HS-27A (cell line): ENCODE data around the gene PSRC1.
"Not testable (repeated sequence)": the region's sequence is repeated elsewhere in the genome, so short reads cannot be mapped to it uniquely, and the experiment has no call there.

Experiments
- DNase-seq: peaks from one replicate; pipeline ENCODE4 v3.0.0-alpha.2; 2012; ENCODE audit warnings: low read depth, missing footprints

Gene PSRC1

DNA sequence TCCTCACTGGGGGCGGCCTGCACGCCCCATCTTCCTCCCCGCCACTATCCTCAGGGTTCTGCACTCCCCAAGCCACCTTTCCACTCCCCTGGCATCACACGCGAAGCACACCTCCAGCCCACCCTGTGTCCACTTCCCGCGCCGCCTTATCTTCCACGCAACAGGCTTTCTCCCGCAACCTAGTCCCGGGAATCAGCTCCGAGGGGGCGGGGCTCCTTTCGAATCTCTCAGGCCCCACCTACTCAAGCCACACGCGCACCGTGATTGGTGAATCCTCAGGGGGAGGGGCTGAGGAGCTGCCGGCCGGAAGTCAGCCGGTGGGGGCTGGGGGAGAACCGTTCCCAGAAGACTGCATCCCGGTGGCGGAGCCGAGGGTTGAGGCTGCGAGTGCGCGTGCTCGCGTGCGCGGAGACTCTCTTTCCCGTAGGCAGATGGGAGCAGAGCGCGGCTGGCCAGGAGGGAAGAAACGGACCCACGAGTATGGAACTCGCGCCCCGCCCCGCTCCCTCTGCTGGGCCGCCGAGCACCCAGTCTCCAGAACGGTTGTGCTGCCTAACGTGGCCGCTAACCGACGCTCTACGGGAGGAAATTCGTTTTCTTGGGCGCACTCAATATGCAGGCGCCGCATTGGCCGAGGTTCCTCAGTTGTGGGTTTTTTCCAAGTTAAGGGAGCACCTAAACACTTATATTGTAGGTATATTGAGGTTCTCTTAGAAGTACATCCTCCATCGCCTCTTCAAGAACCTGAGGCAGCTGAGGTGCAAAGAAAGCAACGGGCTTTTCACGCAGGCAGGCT, at the start of gene PSRC1:
PSRC1 (minus strand) TSS at position 194 of the 796 bp plus-strand sequence.
- peak; percentile 94 for DNase-seq

DNA sequence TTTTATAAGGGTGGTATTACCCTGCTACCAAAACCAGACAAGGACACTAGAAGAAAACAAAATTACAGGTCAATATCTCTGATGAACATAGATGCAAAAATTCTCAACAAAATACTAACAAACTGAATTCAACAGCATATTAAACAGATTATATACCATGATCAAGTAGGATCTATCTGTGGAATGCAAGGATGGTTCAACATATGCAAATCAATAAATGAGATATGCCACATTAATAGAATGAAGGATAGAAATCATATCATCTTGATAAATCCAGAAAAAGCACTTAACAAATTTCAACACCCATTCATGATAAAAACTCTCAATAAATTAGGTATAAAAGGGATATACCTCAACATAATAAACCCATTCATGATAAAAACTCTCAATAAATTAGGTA, 48.2 kb upstream of the PSRC1 start:
- DNase-seq, result no peak

DNA sequence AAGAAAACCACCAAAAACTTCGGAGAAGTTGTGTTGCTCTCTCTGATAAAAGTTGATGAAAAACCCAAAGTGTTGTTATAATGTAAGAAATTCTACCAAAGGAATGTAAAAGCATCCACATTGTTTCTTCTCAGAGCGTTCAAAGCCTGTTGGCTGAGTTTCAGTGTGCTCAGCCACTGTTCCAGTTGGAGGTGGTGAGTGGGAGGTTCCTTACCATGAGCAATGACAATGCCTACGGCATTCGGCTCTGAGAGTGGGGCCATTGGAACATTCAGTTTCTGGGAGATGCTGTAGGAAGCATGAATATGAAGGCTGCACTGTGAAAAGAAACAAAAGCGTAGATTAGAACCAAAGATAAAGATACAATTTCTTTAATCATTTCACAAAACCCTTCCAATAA, 44.3 kb upstream of the PSRC1 start:
- DNase-seq, result no peak

DNA sequence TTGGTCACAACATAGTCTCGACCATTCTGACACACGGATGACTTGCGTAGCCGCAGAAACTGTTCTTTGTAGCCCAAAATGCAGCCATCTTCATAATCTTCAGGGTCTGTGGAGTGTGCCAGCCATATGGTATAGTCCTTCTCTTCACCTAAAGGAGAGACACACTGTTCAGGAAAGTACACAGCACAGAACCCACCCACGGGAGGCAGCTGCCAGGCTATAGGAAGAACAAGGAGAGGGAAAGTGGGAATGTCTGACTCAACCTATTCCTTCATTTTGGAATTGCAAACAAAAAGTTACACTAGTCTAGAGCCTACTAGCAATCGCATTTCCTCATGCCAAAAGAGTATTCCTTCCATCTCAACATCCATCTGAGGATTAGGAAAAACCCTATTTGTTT, 40.0 kb upstream of the PSRC1 start:
- DNase-seq, result no peak

DNA sequence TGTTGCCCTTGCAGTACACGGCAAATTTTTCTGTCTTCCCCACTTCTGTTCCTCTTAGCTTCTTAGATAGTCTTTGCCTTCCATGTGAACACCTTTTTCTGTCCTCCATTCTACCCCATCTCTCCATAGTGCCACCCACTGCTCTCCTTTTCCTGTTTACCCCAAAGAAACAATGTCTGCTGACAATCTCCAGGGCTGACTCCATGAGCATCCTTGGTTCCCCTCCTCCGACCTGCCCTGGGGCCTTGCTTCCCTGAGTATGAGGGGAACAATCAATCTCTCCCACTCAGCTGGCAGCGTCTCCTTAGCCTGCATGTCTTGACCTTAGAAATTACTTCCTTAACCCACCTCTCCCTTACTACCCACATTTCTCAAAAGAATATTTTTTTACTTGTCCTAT, 36.2 kb upstream of the PSRC1 start:
- no peak for DNase-seq

DNA sequence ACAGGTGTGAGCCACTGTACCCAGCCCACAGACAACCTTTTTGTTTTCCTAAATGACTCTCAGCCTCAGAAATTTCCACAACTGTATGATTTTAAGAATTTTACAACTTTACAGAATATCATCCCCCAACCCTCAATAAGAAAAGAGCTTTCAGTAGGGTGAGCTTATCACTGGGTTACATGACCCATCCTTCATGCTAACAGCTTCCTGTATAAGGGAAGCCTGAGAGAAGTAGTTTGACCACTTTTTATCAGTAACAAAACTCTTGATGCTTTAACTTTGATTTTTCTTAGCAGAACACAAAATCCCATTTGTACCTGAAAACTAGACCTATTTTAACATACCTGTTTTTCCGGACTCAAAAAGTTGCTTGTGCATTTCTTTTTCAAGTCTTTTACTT, 33.6 kb upstream of the PSRC1 start:
- DNase-seq, result no peak

DNA sequence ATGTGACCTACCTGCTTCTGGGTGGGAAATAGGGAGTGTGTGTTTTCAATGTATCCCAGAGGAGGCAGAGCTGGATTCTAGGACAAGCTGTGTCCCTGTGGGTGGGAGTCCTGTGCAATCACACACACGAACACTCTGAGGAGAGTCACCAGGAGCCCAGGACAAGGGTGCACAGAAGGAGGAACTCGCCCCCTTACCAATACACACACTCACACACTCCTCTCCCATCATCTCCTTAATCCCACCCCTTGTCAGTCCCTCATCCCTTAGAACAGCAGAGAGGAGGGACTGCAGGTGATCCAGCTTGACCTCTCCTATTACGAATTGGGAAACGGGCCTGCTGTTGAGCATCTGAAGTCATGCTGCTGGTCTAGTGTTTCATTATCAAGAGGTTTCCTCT, 32.3 kb upstream of the PSRC1 start:
- DNase-seq, result no peak

DNA sequence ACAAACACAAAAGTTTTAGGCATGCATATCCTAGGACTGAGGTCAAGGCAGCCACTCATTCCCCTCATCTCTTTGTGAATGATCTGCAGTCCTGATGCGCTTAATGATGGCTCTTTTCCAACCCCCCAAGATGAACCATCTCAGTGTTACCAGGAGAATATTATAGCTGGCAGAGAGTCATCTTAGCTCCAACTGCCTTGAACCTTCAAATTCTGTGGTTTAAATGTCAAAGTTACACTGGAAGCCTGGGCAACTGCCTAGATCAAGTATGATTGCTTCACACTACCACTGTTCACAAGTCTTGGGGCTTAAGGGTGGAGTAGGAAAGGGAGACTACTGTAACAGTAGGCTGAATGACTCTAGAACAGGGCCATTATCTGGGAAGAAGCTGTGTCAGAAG, 31.9 kb upstream of the PSRC1 start:
- no peak for DNase-seq

DNA sequence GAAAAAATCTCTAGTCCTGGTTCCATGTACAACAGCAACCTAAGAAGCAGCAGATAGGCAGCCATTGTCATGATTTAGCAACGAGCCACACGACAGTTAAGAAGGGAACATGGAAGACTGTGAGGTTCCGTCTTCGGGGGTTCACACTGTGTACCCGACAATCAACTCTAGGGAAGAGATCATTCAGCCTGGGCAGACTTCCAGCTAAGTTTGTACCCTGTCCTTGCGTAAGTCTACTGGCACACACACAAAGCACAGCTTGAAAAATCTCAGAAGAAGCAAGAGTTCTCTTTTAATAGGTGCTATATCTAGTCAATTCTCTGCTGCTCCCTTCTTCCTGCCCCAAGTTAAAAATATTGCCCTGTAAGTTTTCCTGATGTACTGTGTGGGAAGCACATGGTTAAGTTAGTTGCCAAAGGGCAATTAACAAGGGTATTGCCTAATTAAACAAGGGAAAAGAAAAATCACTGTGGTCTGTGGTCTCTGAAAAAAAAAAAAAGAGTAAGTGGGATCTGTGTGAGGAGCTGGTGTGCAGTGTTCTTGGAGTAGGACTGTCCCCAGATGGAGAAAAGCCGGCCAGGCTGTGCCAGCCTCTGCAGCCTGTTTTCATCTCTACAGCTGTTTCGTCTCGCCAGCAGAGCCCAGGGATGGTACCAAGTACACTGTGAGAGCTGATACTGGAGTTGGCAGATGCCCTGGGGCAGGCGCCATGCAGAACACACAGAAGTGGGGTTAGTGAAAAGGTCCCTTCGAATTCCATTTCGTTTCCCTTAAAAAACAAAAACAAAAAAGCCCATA, 30.2 kb upstream of the PSRC1 start:
- DNase-seq, result no peak

DNA sequence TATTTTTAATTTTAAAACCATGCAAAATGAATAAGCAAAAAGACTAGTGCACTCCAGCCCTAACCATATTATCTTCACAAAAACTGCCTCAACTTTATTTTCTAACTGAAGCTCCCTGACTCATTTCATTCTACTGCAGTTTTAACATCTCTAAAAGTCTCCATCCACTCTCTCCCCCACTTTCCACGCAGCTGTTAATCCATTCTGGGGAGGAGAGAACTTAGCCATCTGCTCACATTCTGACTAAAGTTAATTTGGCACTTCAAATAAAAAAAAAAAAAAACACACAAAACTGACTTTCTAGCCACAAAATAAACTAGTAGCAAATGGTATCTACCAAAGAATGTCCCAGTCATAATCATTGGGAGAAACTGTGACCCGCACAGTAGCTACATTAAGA, 29.3 kb upstream of the PSRC1 start:
- DNase-seq, result no peak

DNA sequence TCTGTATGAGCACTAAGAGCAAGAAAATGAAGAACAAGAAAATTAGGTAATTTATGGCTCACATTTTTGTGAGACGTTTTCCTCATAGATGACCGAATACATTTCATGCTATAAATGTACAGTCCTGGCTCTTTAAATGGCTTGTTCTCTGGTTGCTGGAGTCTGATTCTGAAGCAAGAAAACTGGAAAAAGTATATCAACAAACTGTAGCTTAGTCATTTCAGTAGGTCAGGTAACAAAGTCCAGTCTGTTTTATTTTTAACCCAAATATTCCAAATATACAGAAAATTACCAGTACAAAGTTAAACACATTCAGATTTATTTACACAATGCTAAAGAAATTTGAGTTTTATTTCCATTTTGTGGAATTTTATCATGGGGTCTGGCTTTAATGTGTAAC, 26.4 kb upstream of the PSRC1 start:
- DNase-seq, result no peak

DNA sequence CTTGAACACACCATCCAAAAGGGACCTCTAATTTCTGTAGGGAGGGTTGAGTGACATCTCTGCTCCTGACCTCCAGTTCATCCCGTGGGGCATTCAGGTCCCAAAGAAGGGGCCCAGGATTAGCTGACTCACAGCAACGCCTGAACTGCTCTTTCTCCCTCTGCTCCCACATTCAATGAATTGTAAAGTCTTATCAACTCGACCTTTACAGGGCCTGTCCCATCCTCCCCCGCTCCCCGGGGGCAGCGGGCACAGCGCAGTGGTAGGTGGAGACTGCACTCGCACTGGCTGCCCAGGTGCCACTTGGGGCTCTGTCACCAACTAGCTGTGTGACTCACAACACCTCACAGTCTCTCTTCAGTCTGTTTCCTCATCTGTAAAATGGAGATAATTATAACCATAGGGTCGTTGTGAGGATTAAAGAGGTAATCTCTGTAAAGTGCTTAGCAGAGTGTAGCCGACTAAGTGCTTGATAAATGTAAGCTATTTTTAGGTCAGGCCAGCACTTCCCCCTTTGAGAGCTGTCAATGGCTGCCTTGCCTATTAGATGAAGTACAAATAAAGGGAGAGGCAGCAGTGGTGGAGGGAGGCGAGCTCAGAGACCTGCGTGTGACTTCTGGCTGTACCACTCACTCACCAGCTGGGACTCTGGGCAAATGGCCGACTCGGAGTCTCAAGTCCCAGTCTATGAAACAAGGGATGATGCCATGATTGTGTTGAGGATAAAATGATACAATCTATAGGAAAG, 24.5 kb upstream of the PSRC1 start:
- no peak for DNase-seq

DNA sequence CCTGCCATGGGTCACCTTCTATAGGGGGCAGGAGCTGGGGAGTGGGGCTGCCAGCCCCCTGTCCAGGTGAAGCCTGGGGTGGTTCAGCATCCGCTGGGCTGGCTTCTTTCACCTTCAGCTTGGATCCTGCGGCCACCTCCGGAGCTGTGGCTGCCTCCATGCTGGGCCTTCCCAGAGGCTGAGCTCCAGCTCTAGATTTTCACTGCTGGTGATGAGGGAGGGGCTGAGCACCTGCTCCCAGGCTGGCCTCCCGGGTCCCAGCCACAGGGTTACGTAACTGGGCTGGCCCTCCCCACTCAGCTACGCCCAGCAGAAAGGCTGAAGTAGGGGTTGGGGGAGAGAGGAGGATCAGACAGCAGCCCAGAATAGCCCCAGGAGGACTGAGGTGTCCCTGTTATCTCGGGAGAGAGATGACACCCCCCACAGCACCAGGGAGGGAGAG, 23.9 kb upstream of the PSRC1 start, which contains the start of gene MYBPHL:
MYBPHL (minus strand) TSS at position 180 of the 442 bp plus-strand sequence; CDS start at position 160, 20 bp downstream.
- no peak for DNase-seq

DNA sequence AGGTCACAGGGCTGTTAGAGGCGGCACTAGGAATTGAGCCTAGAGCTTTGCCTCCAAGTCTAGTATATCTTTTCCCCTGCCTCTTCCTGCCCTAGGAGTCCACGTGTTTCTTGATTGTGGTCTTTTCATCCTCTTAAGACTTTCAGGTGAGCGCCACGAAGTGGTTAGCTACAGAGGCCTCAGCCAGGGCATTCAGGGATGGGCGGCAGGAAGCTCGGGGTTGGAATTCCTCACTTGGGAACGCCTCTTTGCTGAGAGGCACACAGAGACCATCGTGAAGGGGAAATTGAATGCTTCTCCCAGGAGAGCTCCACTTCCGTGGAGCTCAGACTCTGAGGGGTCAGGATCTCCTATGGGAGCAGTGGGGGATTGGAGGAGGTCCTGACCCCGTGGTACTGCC, 23.0 kb upstream of the PSRC1 start:
- DNase-seq, result not testable (repeated sequence)

DNA sequence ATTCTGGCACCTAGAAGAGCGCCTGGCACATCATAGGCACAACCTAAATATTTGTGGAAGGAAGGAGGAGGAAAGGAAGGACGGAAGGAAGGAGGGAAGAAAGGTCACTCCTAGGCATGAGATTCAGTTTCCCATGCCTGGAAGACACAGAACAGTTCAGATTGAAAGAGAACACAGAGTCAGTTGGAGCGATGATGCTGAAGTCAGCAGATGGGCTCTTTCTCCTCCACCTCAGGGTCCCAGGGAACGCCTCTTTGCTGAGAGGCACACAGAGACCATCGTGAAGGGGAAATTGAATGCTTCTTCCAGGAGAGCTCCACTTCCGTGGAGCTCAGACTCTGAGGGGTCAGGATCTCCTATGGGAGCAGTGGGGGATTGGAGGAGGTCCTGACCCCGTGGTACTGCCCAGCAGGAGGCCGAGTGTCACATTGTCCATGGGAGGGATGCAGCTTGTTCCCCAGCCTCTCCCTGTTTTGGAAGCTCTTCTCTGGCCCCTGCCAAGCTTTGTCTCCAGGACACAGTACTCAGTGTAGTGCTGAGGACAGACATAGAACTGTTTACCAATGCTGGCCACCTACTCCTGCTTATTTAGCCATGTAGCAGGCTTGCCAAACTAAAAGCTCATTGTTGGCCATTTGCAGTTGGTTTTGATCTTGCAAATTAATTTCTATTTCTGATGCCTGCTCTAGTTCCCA, 21.4 kb upstream of the PSRC1 start:
- no peak for DNase-seq

DNA sequence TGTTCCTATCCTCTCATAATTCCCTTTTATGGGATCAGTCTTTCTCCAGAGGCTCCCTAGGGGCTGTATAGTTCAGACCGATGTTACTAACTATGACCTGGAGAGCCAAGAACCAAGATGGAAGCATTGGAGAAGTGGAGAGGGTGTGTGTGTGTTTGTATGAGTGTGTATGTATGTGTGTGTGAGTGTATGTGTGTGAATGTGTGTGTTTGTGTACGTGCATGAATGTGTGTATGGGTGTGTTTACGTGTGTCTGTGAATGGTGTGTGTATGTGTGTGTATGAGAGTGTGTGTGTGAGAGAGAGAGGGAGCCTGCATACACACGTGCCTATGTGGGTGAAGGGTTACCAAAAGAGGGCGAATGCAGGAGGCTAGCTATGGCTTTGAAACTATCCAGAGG, 18.9 kb upstream of the PSRC1 start:
- DNase-seq, result no peak

DNA sequence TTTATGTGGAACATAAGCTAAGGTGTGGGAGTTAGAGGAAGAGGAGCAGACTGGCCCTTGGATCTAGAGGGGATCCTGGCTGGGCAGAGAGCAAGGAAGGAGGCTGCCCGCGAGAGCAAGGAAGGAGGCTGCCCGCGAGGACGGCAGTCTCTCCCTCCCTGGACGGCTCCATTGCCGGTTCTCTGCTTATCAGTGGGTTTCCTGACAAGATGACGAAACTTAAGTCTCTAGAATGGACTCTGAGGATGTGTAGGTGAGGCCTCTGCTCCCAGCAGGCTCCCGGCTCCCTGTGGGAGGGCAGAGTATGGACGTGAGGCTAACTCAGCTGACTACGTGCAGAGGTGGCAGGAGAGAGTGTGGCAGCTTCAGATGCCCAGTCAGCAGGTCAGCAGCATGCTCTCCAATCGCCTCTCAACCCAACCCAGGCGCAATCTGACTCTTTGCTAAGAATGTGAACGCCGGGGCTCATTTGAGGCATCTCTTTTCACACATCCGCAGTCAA, 17.8 kb upstream of the PSRC1 start:
- DNase-seq, result no peak

DNA sequence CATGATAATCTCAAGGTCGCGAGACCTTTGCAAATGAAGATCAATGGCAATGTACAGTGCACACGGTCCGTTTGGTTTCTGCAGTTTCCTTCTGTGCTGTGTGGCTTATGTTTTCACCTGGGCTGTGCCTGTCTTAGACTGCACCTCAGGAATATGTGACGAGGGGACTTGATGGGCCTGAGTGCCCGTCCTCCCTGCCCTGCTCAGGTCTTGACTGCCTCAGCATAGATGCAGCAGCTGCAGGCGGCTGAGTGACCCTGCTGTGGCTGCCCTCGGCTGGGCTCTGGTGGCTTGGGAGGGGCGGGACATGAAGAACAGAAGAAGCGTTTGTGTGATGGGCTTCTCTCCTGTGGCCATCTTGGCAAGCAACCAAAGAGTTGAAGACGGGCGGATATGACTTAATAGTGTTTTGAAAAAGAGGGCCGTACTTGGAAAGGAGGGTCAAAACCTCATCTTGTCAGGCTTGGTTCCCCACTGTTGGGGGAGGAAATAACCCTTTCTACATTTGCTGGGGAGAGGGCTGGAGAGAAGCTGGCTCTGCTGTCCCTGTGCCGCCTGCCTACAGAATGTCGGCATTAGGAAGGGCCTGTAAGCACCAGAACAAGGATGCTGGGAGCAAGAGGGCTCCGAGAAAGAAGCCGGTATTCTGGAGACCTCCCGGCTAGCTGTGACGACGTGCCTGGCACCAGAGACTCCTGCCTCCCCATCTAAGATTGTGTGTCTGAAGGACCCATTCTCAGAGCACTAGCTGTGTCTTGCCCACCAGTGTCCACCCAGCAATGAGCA, 16.8 kb upstream of the PSRC1 start:
- DNase-seq, result no peak

DNA sequence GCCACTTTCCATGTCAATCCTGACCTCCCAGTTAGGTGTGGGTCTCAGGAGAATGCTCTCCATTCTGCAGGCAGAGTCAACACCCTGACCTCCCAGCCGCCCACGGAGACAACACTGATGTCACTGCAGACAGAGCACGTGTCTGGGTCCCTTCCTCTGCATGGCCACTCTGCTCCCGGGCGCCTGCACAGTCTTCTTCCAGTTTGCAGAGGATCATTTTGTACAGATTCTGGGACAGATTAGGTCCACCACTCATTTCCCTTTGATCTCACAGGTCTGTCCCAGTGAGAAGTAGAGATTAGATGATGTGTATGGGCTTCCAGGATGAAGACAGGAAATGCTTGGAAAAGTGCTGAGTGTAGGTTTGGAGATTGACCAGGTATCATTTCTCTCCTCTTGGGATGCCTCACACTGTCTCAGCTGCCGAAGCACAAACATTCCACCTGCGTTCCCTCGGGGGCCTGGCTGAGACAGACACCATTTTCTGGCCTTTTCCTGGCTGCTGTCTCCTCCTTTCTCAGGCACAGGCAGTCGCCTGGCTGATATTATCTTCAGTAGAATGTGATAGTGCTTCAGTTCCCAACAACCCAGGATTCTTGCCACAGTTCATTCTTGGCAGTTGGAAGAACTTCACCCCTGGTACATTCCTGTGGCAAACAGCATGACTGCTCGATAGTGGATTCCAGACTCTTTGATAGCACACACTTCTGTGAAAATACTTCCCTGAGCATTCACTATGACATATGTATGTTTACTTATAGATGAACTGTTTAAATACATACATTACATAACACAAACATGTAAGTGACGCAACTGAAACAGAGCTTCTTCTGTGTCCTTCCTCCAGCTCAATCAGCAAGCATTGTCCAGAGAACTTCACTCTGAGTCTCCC, 16.0 kb upstream of the PSRC1 start:
- peak; percentile 42 for DNase-seq

DNA sequence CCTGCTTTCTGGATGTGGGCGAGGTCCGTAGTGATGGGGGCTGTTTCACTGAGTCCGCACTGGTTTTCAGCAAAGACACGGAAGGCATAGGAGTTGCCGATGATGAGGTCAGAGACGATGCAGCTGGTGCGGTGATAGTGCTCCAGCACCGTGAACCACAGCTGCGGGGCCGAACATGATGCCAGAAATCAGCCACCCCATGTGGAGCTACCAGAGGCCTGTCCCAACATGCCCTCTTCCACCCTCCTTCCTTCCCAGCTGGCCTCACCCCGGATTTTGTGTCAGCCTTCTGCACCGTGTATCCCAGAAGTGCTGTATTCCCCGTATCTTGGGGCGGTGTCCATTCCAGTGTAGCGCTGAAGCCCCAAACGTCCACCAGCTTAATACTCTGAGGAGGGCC, 13.8 kb upstream of the PSRC1 start:
- no peak for DNase-seq
